ENCODE data around the gene FBXW2.
"Not testable (repeated sequence)": the region's sequence is repeated elsewhere in the genome, so short reads cannot be mapped to it uniquely, and the experiment has no call there.

The FBXW2 gene

DNA sequence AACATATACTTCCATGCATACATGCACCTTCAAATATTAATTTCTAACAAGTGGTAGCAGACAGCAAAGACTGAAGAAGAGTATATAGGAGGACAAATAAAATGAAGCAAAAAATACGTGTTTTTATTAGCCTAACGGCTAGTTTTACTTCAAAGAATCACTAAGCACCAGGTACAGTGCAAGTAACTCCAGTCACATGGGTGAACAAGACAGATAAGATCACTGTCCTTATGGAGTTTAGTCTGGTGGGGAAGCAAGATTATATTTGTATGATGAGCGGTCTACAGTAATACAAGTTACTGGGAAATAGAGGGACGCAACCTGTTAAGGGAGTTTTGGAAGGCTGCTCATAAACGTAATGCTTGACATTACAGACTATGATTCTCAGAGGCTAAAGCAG, 16.0 kb downstream of the FBXW2 start:
- no peak for DNase-seq

DNA sequence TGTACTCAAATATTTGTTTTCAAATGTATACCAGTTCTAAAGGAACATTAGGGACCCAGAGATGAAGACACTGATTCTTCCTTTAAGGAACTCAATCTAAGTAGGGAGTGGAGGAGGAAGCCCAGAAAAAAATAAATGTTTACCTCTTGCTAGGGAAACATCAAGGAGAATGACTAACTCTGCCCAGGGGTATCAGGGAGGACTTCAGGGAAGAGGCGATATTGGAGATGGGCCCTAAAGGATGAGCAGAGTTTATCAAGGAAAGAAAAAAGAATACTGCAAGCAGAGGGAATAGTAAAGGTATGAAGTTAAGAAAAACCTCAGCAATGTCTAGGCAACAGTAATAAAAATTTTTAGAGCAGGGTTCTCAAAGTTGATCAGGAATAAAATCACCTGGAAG, 16.4 kb downstream of the FBXW2 start:
- no peak for DNase-seq

DNA sequence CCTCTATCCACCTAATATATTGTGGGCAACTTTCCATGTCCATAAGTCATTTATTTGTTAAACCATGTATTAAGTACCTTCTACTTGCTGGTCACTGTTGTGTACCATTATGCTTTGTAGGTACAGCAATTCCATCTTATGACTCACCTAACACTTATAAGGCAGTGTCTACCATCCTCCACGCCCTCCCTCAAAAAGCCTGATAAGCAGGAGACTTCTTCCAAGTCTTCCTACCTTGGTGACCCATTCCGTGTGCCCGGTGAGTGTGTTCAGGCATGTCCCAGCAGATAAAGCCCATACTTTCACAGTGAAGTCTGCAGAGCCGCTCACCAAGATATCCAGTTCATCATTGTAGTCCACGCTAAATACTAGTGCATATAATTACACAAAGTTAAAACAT, 17.4 kb downstream of the FBXW2 start:
- DNase-seq = no peak

DNA sequence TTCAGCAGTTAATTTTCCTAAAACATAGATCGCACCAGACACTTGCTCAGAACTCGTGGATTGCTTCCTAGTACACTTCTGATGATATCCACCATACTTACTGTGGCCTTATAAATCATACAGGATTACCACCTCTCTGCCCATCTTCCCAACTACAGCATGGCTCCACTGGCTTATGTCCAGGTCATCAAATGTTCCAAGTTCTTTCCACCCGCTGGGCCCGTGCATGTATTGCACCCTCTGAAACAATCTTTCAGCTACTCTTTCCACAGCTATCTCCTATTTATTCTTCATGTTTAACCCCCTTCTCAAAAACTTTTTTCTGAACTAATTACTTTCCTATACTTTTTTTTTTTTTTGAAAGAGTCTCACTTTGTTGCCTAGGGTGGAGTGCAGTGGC, 18.5 kb downstream of the FBXW2 start:
- no peak for DNase-seq

DNA sequence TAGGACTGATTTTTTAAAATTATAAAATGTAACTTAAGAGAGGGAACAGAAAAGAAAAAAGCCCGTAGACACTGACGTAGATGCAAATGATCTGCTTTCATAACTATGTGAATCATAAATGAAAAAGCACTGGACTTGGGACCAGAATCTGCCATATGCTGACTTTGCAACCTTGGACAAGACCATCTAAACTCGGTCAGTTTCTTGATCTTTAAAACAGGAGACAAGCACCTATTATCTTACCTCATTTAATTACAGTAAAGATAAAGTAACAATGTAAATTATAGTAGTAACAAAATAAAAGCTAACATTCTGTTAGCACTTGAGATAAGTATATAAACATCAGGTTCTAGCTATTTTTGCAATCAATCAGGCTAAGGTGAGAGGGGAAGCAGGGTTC, 20.0 kb downstream of the FBXW2 start:
- no peak for DNase-seq

DNA sequence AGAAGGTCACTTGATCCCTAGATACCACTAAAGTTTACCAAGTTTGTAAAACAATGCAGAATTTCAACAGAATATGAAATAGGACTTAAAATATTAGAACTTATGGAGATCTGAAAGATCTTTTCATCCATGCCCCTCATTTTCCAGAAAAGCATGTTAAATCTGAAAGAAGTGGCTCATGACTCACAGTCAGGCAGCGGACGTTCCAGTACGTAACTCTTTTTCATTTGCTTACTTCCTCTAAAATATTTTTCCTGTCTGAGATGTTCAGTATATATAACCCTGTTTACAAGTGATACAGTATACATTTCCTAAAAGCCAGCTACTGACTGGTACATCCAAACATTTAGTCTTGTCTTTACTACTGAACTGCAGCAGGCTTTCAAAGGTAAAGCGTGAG, 22.3 kb downstream of the FBXW2 start:
- DNase-seq = no peak

DNA sequence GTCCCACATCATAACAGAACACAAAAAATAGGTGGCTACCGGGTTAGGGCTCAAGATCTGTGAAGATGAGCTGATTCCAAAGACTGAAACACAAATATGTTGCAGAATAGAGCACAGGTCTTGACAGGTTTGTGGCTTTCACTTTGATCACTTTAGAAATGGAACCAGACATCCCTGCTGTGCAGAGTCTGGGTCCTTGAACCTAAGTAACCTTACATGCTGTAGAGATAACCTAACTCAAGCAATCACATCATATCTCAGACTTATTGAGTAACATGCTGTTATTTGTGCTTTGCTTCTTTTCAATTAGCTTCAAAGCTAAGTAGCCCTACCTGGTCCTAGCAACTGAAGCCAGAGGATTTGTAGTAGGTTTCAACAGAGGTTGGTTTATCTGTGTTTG, 24.3 kb downstream of the FBXW2 start:
- no peak for DNase-seq

DNA sequence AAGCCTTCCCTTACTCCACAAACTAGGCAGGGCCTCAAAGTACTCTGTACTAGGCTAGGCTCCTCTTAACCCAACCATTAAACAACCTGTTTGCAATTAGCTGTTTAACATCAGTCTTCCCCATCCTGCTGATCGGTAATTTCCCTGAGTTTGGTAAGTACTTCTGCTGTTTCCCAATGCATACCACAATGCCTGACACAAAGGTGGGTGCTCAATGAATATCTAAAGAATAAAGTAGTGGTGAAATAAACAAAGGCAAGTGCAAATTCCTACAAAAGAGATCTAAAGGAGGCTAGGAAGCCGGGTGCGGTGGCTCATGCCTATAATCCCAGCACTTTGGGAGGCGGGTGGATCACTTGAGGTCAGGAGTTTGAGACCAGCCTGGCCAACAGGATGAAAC, 25.0 kb downstream of the FBXW2 start:
- no peak for DNase-seq

DNA sequence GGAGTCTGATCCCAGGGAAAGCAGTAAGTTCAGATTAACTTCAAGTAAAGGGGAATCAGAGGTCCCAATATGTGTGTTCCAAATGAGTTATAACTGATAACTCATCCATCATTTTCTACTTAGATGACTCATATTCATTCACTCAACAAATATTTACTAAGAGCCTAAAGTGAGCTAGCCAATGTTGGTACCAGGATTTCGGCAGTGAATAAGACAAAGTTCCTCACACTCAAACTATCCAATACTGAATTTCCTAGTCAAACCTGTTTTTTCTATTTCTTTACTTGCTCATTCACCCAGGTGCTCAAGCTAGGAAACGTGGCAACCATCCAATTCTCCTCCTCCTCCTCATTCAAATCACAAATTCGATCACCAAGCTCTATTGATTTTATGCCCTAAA, 25.8 kb downstream of the FBXW2 start:
- no peak for DNase-seq

DNA sequence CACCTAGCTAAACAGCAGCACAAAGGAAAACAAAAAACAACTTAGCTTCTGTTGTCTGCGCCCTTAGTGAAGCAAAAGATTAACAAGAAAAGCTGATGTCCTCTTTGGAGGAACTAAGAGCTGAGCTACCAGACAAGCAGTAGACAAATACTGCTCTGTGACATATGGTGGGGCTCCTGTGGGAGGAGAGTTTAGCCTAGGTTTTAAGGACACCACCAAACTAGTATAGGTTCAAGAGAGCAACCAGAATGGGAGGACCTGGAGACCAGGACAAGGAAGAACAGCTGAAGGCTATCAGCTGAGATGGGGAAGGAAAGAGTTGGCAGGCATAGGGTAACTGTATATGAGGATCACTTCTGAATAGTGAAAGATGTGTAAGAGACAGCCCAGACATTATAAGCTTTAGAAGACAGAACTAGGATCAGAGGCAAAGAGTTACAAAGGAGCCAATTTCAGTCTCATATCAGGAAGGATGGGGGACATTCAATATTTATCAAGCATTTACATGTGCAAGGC, 27.2 kb downstream of the FBXW2 start:
- no peak for DNase-seq

DNA sequence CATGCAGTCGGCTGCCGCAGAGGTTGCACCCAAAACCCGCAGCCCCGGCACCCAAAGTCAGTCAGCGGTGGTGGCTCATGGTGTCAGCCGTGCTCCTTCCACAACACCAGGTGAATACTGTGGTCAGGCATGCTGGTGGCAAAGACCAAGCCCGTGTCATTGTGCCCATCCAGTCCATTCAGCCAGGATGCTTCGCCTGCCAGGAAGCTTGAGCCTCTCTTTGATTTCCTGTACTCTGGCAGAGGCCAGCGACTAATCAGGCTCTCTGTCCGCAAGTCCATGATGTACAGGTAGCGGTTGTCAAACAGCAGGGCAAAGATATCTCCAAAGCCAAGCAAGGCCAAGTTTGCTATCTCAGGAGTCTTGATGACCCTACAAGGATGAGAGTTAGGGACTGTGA, 28.7 kb downstream of the FBXW2 start:
- DNase-seq = no peak

DNA sequence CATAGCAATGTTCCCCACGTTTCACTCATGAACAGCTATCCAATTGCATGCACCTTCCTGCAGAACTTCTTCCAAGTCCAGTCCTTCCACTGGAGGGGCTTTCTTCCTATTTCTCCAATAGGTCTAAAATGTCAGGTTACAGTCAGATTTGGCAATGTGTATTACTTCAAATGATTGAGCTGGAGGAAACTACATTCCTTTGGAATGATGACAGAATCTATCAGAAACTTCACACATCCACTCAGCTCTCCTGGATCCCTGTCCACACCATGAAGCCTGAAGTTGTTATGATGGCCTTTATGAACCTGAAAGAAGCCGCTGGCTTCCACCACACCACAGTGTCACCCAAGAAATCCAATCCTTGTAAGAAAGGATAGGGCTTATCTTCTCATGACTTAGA, 32.2 kb downstream of the FBXW2 start:
- no peak for DNase-seq

DNA sequence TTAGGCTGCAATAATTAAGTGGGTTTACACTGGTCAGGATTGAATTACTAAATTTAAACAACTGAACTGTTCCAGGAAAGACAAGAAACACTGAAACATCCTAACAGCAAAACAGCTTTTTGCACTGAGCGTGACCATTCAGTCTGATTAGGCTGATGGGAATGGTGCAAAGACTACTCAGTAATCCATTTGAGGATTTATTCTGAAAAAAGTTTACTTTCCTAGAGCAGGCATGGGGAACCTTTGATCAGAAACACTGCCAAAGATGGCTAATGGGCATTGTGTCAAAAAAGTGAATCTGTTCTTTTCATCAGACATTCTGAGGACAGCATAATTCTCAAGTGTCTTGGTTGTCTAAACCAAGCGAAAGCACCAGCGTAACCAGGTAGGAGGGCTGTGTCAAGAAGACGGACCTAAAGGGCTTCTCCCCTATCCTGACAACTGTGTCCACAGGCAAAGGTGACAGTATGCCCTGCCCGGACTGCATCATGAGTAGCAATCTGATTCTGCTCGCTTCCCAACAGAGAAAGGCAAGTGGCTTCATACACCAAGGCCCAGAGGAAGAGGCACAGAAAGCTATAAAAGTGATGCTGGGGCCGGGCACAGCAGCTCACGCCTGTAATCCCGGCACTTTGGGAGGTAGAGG, 33.3 kb downstream of the FBXW2 start:
- no peak for DNase-seq

DNA sequence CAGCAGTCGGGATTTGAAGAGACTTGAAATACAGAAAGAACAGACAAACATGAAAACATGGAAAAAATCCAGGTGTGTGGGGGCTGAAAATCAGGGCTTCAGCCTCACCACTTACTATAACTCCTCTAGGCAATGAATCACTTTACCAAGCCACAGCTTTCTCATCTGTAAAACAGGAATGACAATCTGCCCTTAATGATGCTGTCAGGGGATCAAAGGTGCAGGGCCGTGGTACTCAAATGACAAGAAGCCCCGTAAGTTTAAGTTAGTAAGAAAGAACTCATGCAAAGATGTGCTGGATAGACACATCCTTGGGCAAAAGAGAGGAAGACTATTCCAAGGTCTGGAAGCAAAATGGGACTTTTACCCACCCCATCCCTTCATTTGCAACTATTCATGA, 34.7 kb downstream of the FBXW2 start:
- DNase-seq = no peak

DNA sequence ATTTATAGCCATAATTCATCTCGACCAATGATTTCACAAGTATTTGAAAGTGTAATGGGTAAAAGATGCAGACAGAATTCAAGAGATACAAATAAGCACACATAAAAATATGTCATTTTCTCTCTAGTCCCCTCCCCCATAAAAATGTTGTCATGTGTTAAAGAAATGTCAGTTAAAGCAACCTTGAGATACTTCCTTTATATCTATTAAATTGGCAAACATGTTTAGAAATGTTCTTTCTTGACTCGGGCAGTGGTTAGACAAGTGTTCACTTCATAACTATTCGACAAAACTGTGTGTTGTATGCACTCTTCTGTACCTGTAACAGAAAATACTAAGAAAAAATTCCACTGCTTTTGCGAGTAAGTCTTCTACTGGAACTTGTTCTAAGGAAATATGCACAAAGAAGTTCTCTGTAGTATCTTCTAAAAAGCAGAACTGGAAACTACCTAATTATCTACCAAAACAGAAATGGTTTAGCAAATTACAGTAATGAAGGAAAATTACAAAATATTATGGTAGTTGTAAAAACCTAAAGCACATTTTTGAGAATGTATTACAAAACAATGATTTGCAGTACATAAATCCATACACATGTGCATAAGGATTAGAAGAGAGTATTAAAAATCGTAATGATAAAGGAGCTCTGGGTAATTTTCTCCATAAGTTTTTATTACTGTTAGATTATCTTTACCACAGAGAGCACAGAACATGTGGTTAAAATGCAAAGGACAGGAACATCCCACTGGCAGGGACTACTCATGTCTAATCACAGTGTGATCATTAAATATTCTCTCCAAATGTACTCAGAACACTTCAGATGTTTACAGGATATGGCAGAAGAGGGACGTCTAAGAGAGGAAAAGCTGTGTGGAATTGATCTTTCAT, 35.9 kb downstream of the FBXW2 start:
- DNase-seq = no peak

DNA sequence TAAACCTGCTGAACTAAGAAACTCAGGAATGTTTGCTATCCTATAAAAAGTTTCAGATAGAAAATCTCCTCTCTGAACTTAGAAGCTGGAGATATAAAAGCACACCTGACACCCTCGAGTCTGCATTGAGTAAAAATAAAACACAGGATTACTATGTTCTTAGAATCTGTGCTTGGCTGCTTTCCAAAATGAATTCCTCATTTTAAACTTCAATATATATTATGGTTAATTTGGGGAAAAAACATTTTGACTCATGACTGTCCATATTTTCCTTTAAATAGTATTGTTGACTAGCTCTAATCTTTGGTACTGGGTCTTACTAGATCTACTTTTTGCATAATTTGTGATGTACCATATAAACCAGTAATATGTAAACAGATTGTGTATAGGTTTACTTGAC, 36.7 kb downstream of the FBXW2 start:
- DNase-seq = no peak

DNA sequence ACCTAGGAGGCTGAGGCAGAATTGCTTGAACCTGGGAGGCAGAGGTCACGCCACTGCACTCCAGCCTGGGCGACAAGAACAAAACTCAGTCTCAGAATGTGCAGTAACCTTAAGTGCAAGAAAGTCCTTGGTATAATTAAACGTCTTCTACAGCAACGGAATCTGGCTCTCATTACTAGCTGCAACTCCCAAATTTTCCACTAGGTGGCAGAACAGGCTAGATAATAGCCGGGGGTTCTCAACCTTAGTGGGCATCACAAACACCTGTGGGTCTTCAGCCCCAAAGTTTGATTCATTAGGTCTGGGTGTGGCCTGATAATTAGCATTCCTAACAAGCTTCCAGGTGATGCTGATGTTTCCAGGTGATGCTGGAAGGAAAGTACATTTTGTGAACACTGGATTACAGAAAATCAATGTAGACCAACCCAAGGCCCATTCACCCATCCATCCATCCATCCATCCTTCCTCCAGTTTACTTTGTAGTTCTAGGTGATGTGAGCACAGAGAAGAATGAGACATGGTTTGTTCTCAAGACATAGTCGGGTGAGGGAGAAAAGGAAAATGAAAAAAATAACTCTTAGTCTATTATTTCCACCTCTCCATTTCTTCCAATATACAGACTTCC, 37.3 kb downstream of the FBXW2 start:
- peak; percentile 28 to 71 for DNase-seq

DNA sequence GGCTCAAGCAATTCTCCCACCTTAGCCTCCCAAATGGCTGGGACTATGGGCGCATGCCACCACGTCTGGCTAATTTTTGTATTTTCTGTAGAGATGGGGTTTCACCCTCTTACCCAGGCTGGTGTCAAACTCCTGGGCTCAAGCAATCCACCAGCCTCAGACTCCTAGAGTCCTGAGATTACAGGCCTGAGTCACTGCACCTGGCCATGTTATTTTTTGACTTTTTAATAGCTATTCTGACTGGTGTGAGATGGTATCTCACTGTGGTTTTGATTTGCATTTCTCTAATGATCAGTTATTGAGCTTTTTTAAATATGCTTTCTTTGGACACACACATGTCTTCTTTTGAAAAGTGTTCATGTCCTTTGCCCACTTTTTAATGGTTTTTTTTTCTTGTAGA, 38.2 kb downstream of the FBXW2 start:
- no peak for DNase-seq

DNA sequence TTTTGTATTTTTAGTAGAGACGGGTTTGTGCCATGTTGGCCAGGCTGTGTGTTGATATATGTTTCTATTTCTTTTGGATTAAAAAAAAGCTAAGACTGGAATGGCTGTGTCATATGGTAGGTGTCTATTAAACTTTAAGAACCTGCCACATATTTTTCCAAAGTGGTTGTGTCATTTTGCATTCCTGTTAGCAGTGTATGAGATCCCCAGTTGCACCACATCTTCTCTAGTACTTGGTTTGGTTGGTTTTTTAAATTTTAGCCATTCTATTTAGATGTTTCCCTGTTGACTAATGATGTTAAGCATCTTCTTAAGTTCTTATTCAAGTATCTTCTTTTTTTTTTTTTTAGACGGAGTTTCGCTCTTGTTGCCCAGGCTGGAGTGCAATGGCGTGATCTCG, 42.8 kb downstream of the FBXW2 start:
- DNase-seq = no peak

DNA sequence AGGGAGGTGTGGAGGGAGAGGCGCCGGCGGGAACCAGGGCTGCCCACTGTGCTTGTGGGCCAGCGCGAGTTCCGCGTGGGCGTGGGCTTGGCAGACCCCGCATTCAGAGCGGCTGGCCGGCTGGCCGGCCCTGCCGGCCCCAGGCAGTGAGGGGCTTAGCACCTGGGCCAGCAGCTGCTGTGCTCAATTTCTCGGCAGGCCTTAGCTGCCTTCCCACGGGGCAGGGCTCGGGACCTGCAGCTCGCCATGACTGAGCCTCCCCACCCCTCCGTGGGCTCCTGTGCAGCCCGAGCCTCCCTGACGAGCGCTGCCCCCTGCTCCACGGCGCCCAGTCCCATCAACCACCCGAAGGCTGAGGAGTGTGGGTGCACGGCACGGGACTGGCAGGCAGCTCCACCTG, 46.9 kb downstream of the FBXW2 start:
- not testable (repeated sequence) for DNase-seq

DNA sequence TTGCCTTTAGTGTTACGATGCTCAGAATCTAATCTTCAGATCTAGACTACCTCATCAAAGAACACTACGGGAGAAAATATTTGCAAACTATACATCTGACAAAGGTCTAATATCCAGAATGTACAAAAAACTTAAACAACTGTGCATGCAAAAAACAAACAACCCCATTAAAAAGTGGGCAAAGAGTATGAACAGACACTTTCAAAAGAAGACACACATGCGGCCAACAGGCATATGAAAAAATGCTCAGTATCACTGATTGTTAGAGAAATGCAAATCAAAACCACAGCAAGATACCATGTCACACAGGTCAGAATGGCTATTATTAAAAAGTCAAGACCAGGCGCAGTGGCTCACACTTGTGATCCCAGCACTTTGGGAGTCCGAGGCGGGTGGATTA, 47.9 kb downstream of the FBXW2 start:
- DNase-seq = no peak

DNA sequence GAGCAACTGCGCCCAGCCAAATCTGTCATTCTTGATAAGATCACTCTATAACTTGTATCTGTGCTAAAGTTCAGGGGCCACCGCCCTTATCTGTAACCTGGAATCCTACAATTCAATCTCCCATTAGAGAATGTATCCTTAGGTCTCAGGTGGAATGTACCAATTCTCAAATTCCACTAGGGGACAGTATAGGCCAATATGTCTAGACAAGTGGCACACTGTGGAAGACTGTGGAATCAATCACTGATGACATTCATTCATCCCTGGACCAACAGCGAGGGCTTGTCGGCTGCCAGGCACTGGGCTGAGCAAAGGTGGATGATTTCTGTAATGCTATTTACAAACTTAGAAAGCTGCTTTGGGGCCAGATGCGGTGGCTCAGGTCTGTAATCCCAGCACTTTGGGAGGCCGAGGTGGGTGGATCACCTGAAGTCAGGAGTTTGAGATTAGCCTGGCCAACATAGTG, 50.2 kb downstream of the FBXW2 start:
- peak; percentile 23 to 78 for DNase-seq

DNA sequence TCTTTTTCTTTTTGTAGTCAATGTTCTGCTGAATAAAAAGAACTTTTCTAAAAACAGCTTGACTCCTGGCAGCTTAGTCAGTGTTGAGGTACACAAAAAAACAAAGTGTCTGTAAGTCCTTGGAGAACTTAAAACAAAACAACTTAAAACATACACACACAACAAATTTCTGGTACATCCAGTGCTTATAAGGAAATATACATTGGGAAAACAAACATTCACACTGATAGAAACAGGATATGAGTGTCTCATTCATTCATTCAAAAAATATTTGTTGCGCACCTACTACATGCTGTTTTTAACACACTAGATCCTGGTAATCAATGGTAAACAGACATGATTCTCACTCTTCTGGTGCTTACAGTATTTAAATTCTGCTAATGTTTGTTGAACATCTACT, 51.5 kb downstream of the FBXW2 start:
- no peak for DNase-seq

DNA sequence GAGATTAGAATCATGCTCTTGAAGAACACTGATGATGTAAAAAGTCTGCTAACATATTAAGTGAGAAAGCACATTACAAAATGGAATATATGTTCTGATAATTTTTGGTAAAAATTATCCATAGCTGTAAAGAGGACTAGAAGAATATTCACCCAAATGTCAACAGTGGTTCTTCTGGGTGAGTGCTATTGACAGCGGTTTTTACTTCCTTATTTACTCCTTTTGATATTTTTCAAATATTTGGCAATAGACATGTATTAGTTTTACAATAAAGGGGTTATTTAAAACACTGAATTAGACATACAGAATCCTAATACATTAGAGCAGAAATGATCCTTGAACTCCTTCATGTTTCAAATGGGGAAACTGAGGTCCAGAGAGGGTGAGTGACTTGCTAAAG, 52.0 kb downstream of the FBXW2 start:
- DNase-seq = no peak
